Activated effector memory CD4-positive, alpha-beta T cell treated with Interleukin-2 at 50 U/mL for 16 hours (primary cell): ENCODE measurements around the gene MS4A10.

ENCODE experiments used
- DNase-seq: peaks from one replicate; pipeline ENCODE4 v3.0.0-alpha.2; 2020

The MS4A10 gene

GRCh38 chr11:60831501-60832079, 46.5 kb downstream of the MS4A10 start:
- DNase-seq: no peak

DNA sequence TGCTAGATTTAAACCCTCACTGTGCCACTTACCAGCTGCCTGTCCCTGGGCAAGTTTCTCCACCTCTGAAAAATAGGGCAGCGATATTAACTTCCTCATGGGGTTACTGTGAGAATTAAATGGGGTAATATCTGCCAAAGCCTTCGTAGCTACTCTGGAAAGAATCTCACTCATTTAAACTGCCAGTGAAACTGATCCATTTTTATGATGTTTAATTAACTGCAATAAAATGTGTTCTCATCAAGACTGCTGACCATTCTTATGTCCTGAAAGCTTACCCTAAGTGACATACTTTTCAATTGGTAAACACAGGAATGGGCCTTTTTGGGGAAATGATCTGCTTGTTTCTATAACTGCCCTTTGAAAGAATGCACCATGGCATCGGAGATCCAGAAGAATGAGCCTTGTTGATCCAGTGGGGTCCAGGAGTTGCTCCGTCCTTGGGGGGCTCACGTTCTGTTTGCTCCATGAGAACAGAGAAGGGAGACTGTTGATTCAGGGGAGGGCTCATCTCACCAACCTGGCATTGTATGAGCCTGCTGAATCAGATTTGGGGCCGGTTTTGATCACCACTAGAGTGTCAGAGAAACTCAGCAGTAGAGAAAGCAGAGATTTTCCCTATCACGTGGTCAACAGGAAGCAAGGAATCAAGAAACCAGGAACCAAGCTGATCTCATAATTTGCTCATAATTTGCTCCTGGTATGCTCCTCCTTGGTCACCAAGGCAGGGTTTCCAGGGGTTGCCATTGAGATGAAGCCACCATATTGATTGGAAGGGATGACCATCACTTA, 49.8 kb downstream of the MS4A10 start:
- DNase-seq: no peak

- DNase-seq: no peak
Measured at GRCh38 chr11:60835534-60835846, 50.4 kb downstream of the MS4A10 start.

DNA sequence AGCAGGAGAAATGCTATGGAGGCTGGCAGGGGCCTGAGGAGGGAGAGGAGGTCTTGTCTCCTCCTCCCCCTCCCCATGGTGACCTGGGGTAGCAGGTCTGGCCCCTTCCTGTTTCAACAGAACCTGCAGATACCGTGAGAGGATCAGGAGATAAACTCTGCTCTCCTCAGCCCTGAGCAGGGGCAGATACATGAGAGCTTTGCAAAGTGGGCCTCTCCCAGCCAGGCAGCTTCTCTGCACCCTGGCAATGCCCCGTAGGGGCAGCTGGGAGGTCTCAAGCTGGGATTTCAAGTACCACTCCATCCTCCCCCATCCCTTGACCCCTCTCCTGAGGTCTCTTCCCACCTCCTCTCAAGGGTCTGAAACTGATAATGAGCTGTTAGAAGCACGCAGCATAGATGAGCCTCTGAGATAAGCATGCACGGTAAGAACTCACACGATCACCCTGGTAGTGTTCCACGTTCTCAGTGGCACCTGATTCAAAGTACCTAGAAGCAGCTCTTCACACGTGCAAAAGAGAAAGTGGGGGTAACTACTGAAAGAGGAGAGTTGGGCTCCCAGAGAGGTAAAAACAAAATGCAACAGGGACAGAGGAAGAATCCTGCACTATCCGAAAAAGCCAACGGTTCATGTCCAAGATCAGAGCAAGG, 51.9 kb downstream of the MS4A10 start:
- DNase-seq: no peak

DNA sequence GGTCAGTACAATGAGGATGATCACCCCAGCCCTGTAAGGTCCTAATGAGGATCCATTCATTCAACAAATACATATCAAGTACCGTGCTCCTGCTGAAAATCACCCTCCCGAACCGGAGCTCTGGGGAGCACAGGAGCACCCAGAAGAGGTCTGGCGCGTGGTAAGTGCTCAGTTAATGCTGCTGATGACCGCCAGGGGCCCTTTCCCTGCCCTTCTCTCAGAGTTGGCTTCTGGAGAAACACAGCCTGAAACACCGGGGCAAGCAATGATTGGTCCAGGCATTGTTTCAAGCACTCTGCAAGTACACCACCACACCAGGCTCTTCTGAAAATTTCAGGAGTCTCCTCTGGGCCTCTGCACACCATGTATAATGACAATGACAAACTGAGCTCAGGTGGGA, 53.0 kb downstream of the MS4A10 start:
- DNase-seq: no peak

DNA sequence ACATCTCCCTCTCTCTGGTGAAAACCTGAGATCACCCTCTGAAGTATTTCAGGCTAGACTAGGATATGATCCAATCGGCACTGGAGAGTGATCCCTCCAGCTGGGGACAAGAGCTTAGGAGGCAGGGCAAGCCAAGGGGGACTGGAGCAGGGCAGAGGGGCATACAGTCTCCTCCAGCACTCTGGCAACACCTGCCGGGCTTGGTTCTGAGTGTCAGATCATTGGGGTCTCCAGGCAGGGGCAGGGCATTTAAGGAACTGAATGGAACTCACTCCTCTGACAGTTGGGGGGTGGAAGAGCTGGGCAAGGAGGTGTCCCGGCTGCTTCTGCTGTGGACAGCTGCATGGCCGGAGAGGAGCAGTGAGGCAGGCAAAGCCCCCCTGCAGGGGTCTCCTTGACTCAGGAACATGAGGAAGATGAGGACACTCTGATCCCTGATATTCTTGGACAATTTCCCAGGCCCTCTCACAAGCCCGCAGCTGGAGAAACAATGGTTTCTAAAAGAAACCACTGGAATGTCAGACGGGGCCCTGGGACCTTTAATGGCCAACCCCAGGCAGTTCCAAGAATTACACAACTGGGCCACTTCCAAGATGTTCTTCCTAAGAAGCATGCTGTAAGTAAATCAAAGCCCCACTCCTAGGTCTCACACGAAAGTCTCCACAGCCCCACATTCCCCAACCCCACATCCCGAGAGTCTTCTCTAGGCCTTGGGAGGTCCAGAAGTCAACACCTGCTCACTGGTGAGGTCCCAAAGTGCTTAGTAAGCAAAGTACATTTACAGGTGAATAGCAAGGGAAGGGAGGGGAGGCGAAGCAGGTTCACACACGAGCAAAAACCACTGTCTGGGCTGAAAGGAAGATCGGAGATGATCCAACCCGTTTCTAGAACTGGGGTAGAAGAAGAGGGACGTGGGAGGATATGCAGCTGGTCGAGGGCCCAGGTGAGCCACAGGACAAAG, 55.6 kb downstream of the MS4A10 start:
- DNase-seq: no peak

- peak; percentile 97 for DNase-seq
Measured at GRCh38 chr11:60841797-60842667, 56.9 kb downstream of the MS4A10 start, which contains the start of gene CCDC86. CCDC86 (plus strand) TSS chr11:60842113; CDS start chr11:60842125, 12 bp downstream.

DNA sequence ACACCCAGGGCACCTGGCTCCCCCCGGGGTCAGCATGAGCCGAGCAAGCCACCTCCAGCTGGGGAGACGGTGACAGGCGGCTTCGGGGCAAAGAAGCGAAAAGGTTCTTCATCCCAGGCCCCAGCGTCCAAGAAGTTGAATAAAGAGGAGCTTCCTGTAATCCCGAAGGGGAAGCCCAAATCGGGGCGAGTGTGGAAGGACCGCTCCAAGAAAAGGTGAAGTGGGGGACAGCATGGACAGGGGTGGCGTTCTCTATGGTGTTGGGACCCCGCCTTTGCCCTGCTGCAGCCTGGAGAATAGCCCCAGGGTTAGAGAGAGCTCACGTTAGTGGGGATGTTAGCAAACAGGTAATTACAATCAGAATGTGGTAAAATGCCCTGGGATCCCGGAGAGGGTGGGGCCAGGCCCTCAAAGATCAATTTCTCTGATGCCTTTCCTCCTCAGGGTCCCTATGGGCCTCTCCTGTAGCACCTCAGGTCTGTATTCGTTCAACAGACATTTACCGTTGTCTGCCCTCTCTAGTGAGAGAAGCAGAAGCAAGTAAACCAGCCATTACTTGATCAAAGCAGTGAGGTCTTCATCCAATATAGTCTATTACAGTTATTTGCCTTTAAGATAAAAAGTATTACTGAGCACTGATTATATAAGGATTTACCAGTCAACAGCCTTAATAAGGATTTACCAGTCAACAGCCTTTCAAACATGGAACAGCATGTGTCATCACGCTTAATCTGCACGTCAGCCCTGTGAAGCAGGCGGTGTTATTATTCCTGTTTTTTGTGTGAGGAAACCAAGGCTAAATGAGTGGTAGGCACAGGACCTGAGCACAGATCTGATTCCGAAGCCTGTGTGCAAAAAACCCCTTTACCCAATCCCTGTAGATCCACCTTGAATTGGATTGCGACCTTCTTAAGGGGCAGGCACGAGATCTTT, 57.8 kb downstream of the MS4A10 start:
- no peak for DNase-seq

DNA sequence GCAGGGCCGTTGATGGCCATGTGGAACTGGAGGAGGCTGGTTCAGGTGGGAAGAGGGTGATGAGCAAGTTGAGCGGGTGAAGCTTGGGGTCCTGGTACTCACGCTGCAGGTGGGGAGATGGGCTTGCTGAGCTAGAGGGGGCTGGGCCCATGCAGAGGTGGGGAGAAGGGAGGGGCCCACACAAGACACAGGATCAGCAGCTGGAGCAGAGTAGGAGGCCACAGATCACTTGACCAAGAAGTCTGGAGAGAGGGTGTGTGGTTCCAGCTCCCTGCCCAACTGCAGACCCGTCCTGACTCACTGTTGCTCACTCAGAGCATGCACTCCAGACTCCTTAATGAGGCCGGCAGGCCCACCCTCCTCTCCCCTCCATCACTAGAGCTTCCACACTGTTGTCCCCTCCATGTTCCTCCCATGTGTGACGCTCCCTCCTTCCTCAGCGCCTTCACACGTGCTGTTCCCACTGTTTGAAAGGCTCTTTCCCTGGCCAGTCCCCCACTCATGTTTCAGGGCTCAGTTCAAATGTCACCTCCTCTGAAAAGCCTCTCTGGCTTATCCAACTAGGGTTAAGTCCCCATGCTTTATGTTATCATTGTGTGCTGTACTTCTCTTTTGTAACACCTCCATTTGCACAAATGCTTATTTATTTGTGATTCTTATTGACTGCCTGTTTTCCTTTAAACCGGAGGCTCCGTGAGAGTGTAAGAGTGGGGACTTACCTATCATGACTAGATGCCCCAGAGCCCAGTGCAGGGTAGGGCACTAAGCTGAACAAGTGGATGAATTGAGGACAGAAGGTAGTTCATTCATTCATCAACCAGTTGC, 59.1 kb downstream of the MS4A10 start:
- no peak for DNase-seq

- no peak for DNase-seq
Measured at GRCh38 chr11:60844870-60845221, 59.7 kb downstream of the MS4A10 start.

- no peak for DNase-seq
Measured at GRCh38 chr11:60845338-60845737, 60.2 kb downstream of the MS4A10 start.

DNA sequence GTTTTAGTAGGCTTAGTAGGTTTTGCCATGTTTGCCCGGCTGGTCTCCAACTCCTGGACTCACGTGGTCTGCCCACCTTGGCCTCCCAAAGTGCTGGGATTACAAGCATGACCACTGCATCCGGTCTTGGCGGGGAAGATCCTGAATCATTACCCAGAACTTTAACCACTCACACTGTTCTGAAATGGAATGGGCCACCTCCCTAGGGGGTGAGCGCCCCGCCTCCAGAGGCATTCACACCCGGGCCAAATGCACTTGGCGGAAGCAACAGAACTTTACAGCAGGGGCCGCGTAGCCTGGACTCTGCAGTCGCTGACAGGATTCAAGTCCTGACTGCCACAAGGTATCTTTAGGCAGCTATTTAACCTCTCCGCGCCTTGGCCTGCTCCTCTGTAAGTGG, 62.1 kb downstream of the MS4A10 start:
- no peak for DNase-seq

DNA sequence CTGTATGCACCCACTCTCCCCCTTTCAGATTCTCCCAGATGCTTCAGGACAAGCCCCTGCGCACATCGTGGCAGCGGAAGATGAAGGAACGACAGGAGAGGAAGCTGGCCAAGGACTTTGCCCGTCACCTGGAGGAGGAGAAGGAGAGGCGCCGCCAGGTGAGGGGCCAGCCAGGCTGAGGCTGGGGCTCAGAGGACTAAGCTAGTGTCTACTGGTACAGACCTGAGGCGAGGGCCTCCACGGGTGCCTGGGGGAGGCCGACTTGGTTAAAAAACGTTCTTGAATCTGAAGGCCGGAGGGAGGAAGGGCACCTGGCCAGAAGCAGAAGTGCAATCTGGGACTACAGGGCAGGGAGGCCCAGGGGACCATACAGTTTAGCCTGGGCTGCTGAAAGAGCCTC, 62.8 kb downstream of the MS4A10 start:
- DNase-seq: no peak

DNA sequence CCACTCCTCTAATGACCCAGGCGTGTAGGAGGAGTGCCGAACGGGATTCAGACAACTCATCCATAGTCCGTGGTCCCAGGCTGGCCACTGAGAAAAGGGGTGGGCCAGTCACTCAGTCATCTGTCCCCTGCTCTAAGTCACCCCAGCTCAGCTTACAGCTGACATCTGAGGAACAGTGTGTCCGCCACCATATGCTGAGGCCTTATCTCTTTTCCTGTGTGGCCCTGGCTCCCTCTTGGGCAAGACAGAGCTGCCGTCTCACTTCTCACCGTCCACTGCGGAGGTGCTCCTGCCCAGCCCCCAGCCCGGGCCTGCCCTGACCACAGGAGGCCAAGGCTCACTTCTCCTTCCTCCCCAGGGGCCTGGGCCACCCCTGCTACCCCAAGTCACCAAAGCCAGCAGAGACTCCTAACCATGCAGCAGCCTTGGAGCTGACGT, 63.6 kb downstream of the MS4A10 start:
- no peak for DNase-seq

- DNase-seq: no peak
Measured at GRCh38 chr11:60849641-60850520, 64.7 kb downstream of the MS4A10 start.
